ENCODE data around the gene KMT2D.

KMT2D gene

DNA sequence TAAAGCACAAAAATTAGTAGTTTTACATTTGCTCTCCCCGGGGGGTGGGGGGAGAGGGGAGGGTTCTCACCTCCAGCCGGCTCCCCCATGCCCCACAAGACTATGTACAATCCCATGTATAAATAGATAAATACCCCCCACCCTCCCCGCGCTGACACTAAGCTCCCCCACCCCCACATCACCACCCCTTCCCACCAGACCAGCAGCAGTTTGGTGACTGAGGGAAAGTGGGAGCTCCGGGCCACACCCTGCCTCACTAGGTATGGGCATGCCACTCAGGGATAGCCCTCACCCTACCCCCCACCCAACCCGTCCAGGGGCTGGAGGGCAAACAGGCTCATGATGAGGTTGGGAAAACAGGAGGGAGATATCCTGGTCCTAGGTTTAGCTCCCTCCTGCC is 40.2 kb downstream of the KMT2D start:
- DNase-seq (ENCODE audit: low read depth, low spot score) = no peak

DNA sequence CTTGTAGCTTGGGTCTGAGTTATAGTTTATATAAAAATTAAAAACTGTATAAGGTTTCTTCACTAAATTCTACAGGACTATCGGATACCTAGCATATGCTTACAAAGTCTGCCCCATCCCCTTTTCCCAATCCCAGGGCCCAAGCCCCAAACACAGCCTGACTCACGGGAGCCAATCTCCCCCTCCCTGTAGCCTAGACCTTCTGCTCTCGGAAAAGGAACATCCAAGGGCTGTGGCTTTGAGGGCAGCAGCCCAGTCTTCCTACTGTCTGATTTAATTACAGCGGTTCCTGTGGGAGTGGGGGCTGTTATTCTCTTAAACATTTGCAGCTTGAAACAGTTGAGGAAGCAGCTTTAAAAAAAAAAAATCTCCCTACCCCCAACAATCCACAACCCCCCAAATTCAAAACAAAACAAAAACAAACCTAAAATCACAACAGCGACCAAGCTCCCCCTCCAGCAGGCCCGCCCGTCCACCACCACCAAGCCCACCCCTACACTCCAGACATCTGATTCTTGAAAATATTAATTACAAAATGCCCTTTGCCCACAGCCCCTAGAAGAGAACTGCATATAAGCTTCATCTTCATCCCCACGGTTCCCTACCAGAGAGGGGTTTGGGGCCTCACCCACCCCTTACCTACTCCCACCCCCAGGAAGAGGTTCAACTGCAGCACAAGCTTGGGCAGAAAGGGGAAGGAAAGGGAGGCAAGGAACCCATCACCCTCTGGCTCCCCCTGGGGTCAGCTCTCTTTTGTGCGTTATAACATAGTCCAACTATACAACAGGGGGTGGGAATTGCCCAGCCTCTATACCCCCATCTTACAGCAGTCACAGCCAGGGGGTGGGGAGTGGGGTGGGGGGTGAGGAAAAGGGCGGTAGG is 40.9 kb downstream of the KMT2D start:
- no peak for DNase-seq (ENCODE audit: low read depth, low spot score)

DNA sequence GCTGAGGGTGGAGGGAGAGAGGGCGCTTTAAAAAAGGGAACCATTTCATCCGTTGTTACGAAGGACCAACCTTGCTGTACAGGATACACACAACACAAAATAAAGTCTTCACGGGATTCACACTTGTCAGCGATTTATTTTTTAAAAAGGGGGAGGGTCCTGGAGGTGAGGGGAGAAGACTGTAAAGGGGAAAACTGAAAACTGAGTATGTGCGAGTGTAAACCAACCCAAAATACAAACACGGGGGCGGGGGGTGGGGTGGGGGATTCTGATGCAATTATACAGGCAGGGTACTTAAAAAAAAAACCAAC is 41.5 kb downstream of the KMT2D start:
- DNase-seq (ENCODE audit: low read depth, low spot score) = no peak

DNA sequence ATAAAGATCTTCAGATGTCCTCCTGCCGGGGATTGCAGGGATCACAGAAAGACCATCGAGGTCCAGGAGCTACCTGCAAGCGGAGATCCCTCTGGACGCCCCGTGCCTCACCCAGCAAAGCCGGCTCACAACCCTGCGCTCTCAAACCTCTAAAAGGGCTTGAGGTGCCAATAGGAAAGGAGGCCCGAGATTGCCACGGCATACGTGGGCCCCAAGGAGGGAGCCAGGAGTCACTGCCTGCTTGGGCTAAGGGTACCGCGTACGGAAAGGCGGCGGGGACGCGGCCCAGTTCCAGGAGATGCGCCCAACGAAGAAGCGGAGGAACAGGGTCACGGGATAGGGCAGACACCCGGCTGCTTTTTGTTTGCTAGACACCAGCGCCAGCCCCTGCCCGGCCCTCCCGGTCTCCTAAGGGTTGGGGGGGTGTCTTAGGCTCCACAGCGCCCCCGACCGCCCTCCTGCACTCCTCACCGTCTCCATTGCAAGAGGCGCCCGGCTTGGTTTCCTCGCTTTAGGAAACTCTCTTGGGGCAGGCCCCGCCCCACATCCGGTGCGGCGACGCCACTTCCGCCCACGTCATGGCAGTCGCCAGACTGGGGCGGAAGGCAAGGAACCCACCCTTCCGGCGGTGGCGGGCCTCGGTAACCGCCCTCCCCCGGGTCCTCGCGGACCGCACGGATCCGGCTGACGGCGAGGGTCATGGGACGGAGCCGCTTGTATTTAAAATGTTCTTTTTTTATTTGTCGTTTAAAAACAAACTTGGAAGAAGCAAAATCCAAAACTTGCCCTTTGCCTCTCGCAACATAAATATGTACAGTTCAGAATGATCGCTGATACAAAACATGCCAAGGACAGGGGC is 42.1 kb downstream of the KMT2D start, which contains the start of gene PRKAG1:
Gene PRKAG1, minus strand, starts transcription at position 516 of the 859 bp plus-strand sequence. Its CDS starts 36 bp downstream, at position 480.
- peak; percentile 90 for DNase-seq (ENCODE audit: low read depth, low spot score)

DNA sequence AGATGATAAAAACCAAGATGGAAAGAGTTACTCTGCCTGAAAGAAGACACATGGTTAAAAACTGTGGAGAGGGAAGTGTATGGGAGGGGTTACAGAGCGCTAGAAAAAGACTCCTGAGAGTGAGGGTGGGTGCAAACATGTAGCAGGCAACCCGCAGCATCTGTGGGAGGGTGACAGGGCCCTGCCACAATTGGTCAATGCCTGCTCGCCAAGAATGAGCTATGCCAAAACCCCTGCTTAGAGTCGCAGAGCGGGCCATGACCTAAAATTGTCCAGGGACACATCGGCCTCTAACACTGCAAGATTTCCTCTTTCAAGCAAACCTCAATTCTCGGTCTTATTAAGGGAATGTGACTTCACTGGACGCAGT is 42.7 kb downstream of the KMT2D start:
- no peak for DNase-seq (ENCODE audit: low read depth, low spot score)

DNA sequence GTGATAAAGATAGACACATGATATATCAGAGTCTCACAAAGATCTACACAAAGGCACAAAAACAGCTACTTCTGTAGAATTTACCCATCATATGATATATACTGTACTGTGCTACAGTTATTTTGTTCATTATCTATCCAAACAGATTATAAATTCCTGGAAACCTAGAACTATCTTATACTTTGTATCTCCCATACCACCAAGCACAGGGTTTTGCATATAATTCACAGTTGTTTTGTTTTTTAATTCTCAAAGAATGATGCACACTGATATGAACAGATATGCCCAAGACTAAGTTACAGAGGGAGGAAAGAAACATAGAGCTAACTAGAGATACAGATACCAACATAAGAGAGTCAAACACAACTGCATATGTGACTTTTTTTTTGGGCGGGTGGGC is 45.4 kb downstream of the KMT2D start:
- DNase-seq (ENCODE audit: low read depth, low spot score) = no peak

DNA sequence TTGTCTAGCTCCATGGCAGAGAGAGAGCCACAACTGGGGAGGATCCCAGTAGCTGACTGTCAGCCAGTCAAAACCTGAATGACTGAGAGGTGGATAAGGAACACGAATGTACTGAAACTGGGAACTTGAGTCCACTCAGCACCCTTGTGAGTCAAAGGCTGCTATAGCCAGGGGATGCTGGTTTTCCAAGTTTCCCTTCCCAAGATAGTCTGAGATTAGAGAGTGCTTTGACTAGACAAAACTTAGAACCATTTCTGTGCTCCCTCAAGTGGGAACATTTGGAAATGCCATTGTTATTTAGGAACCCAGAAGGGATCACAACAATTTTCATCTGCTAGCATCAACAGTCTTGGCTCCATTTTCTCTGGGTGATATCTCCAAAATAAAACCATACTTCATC is 46.0 kb downstream of the KMT2D start:
- no peak for DNase-seq (ENCODE audit: low read depth, low spot score)

DNA sequence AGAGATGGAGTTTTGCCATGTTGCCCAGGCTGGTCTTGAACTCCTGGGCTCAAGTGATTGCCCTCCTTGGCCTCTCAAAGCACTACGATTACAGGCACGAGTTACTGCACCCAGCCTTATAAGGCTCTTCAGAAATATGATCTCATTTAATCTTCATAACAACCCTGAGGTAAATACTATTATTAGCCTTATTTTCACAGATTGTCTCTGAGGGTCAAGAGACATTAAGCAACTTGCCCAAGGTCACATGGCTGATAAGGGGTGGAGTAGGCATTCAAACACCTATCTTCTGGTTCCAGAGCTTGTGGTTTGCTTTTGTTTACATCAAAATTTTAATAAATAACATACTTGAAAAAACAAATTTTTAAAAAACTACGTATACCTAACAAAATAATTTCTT is 47.2 kb downstream of the KMT2D start:
- DNase-seq (ENCODE audit: low read depth, low spot score) = no peak

DNA sequence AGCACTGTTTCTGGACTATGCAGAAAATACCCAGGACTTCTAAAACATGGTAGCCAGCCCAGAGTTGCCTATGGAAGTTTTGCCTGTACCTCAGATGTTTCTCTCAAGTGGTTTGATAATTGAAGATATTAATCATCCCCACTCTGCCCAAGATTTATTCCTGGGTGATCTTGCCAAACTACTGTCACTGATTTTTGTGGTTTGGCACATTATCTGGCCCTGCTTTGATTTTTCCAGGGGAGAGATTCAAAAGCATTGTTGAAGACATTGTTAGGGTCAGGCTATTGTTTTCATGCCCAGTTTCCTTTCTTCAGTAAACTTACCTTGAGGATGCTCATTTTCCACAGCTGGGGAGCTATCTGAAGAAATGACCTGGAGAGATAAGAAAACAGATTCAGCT is 47.9 kb downstream of the KMT2D start:
- DNase-seq (ENCODE audit: low read depth, low spot score) = no peak
